Measurements from ENCODE around the gene TIMM10.
"Not testable (repeated sequence)": the region's sequence is repeated elsewhere in the genome, so short reads cannot be mapped to it uniquely, and the experiment has no call there.

The TIMM10 gene

GRCh38 chr11:57541169-57541568 lies 10.6 kb upstream of the TIMM10 start:
- DNase-seq: no peak

GRCh38 chr11:57539342-57539741 lies 8.8 kb upstream of the TIMM10 start:
- no peak for DNase-seq

- DNase-seq: no peak
Observed at GRCh38 chr11:57536947-57537619, 6.5 kb upstream of the TIMM10 start, which contains the start of gene SMTNL1. Gene SMTNL1, plus strand, starts transcription at chr11:57537595. Its CDS starts 5,048 bp downstream, at chr11:57542643.

- DNase-seq: not testable (repeated sequence)
Observed at GRCh38 chr11:57534449-57534848, 3.9 kb upstream of the TIMM10 start.

- DNase-seq: no peak
Observed at GRCh38 chr11:57530215-57530595, 349 bp downstream of the TIMM10 start.

- no peak for DNase-seq
Observed at GRCh38 chr11:57529012-57529411, 1.5 kb downstream of the TIMM10 start.

GRCh38 chr11:57527056-57527631 lies 3.4 kb downstream of the TIMM10 start:
- DNase-seq: peak; percentile 53

- DNase-seq: no peak
Observed at GRCh38 chr11:57523419-57523818, 7.1 kb downstream of the TIMM10 start.

- DNase-seq: no peak
Observed at GRCh38 chr11:57521116-57521515, 9.4 kb downstream of the TIMM10 start.

GRCh38 chr11:57516061-57516443 lies 14.5 kb downstream of the TIMM10 start:
- no peak for DNase-seq

GRCh38 chr11:57515332-57516060 lies 15.1 kb downstream of the TIMM10 start, which contains the start of gene SLC43A1:
Gene SLC43A1, minus strand, starts transcription at chr11:57515702. Its CDS starts 1,591 bp downstream, at chr11:57514111.
- no peak for DNase-seq

GRCh38 chr11:57514538-57515331 lies 15.8 kb downstream of the TIMM10 start:
- peak; percentile 24 for DNase-seq

GRCh38 chr11:57513911-57514537 lies 16.5 kb downstream of the TIMM10 start:
- peak; percentile 9 for DNase-seq

- DNase-seq: no peak
Observed at GRCh38 chr11:57513452-57513795, 17.1 kb downstream of the TIMM10 start.

- no peak for DNase-seq
Observed at GRCh38 chr11:57512646-57513451, 17.7 kb downstream of the TIMM10 start.

GRCh38 chr11:57511741-57512430 lies 18.7 kb downstream of the TIMM10 start:
- no peak for DNase-seq

GRCh38 chr11:57508341-57509170 lies 22.0 kb downstream of the TIMM10 start:
- no peak for DNase-seq

GRCh38 chr11:57506522-57506921 lies 24.0 kb downstream of the TIMM10 start:
- no peak for DNase-seq

- DNase-seq: no peak
Observed at GRCh38 chr11:57504511-57504910, 26.0 kb downstream of the TIMM10 start.

GRCh38 chr11:57502870-57503269 lies 27.7 kb downstream of the TIMM10 start:
- DNase-seq: no peak

Data from central memory CD4-positive, alpha-beta T cell (primary cell).